ENCODE data around the gene TIGD4.
"Not testable (repeated sequence)": the region's sequence is repeated elsewhere in the genome, so short reads cannot be mapped to it uniquely, and the experiment has no call there.

The TIGD4 gene

GRCh38 chr4:152778656-152779512 lies 646 bp downstream of the TIGD4 start:
- peak; percentile 19 for DNase-seq

DNA sequence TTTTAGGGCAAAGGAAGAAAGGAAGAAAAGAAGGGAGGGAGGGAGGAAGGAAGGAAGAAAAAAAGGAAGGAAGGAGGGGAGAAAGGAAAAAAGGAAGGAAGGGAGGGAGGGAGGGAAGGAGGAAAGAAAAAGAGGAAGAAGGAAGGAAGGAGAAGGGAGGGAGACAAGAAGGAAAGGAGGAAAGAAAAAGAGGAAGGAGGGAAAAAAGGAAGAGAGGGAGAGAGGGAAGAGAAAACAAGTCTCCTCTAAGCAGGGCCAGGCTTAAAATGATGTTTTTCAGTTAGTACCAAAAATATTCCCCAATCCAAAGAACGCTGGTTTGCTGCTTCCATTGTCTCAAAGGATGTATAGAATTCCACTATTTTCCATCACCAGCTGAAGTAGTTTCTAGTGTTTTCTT lies 2.0 kb downstream of the TIGD4 start:
- DNase-seq, result no peak

GRCh38 chr4:152776352-152776751 lies 3.2 kb downstream of the TIGD4 start:
- DNase-seq, result no peak

DNA sequence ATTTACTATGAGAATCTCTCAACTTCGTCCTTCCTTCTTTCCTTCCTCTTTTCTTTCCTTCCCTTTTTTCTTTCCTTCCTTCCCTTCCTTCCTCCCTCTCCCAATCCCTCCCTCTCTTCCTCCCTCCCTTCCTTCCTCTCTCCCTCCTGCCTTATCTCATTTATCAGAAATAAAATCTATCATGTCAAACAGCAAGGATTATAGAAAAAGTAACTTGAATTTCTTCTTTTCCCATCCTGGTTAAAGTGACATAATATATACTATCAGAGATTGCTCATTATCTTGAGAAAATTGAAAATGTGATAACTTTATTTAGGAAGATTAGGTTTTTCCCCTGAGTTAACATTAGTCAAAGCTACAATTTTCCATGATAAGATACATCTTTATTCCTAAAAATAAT lies 5.6 kb downstream of the TIGD4 start:
- no peak for DNase-seq

DNA sequence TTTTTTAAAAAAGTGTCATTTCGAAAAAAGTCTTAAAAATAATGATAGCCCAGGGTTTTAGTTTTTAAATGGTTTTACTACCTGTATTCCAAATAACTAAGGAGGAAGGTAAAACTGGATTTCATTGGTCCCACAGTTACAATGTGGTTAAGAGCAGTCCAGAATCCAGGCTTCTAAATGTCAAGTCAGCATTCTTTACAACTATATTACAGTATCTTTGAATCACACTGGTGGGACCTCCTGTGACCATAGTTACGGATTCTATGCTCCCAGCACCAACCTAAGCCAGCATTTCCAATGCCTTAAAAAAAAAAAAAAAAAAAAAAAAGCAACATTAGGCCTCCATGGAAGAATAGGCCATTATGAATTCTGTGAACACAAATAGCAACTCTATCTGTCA lies 6.2 kb downstream of the TIGD4 start:
- no peak for DNase-seq

GRCh38 chr4:152771741-152772533 lies 7.6 kb downstream of the TIGD4 start:
- DNase-seq, result no peak

GRCh38 chr4:152765069-152765737 lies 14.3 kb downstream of the TIGD4 start:
- DNase-seq, result not testable (repeated sequence)

DNA sequence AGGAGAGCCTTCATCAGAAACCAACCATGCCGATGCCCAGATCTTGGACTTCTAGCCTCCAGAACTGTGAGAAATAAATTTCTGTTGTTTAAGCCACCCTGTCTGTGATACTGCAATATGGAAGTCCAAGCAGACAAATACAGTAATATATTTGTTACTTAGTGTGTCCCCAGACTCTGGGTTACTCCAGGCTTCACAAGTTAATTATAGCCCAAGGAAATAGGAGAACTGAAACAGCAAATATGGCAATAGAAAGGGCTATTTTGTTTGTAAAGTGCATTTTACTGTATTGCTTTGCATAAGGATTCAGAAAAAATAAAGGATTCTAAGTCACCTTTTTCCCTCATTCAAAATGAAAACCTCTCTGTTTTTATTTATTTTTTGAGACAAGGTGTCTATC lies 15.7 kb downstream of the TIGD4 start:
- DNase-seq, result no peak

DNA sequence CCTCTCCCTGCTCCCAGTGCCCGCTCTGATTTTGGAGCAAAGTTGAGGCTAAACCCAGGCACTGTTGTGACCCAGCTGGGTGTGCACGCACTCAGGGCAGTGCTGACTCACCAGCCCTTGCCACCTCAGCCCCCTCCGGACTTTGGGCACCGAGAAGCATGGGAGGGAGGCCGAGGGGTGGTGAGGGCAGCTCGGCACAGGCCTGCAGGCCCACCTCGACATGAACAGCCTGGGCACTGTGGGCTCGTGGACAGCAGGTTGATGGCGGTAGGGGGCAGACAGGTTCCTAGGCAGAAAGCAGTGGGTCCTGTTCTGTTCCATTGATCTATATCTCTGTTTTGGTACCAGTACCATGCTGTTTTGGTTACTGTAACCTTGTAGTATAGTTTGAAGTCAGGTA lies 30.9 kb downstream of the TIGD4 start:
- DNase-seq, result no peak

GRCh38 chr4:152747444-152747843 lies 32.1 kb downstream of the TIGD4 start:
- no peak for DNase-seq

- DNase-seq, result no peak
These were observed 40.7 kb downstream of the TIGD4 start for GRCh38 chr4:152738827-152739226.

DNA sequence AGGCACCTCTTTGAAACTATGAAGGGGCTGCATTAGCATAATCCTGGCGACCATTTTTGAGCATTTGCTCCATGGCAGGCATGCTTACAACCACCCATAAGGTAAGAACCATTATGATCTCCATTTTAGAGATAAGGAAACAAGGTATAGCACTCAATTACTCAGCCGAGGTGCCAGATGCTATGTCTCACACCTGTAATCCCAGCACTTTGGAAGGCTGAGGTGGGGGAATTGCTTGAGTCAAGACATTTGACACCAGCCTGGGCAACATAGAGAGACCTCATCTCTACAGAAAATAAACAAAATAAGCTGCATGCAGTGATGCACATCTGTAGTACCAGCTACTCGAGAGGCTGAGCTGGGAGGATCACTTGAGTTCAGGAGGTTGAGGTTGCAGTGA lies 43.6 kb downstream of the TIGD4 start:
- DNase-seq, result peak; percentile 9

DNA sequence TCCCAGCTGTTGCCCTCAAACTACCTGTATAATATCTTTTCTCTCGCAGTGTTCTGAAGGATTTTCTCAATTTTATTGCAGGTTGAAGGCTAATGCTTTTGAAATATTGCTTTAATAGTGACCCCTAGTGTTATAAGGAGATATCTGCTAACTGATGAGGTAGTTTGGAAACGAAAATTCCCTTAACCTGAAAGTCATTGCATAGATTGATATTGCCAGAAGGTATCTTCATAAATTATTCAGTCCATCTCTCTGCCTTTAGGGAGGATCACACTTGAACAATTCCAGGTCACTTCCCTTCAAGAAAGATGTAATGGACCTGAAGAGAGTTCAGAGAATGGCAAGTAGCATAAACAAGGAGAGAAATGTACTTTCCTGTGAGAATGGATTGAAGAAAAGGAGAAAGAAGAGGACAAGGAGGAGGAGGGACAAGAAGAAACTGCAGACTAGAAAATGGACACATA lies 44.1 kb downstream of the TIGD4 start:
- no peak for DNase-seq

DNA sequence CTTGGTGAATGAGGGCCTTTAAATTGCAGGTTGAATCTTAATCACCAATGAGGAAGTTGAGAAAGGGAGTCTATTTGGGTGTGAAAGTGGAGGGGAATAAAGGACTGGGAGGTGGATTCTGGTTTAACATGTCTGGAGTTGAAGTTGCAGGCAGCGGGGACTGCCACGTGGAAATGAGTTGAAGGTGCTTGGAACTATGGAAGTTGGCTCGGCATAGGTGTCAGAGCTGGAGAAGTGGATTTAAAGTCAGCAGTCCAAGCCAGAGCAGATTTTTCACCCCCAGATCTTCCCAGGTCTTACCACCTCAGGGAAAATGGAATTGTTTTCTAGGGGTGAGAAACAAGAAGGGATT lies 44.9 kb downstream of the TIGD4 start:
- DNase-seq, result no peak

- DNase-seq, result no peak
These were observed 45.4 kb downstream of the TIGD4 start for GRCh38 chr4:152734015-152734698.

GRCh38 chr4:152731997-152732396 lies 47.5 kb downstream of the TIGD4 start:
- DNase-seq, result no peak

- no peak for DNase-seq
These were observed 50.1 kb downstream of the TIGD4 start for GRCh38 chr4:152729466-152729865.

- no peak for DNase-seq
These were observed 51.2 kb downstream of the TIGD4 start for GRCh38 chr4:152728343-152728742.

GRCh38 chr4:152727784-152728183 lies 51.7 kb downstream of the TIGD4 start:
- no peak for DNase-seq

DNA sequence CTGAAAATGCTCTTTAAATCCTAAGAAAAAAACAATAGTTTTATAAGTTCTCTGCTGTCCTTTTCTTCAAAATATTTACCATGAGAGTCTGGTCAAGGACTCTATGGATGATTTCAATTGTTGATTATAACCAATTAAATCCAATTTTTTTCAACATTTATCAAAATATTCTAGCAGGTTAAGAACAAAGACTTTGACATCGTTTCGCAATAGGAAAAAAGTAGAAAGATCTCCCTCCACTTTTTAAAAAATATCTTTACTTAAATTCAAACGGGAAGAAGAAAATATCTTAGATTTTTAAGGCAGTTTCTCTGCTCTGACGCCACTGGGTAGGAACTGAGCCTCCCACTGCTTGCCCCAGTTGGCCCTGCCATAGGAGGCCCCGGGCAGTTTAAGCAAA lies 55.0 kb downstream of the TIGD4 start:
- no peak for DNase-seq

- no peak for DNase-seq
These were observed 56.3 kb downstream of the TIGD4 start for GRCh38 chr4:152723236-152723635.

- no peak for DNase-seq
These were observed 59.6 kb downstream of the TIGD4 start for GRCh38 chr4:152719801-152720556.
